ENCODE data around the gene ZNF503. TPM values are rescaled to one million over a fixed set of nuclear protein-coding genes. Genes with fewer than 3 reads are reported as not detected.

ZNF503 gene
- total RNA-seq, 1 donor from 2014 or later, result 36.2 TPM

- no peaks in the 10 kb centered on the region for H3K9me3 ChIP-seq
- ATAC-seq, result no peak
- TF ChIP-seq, protein P1, sequence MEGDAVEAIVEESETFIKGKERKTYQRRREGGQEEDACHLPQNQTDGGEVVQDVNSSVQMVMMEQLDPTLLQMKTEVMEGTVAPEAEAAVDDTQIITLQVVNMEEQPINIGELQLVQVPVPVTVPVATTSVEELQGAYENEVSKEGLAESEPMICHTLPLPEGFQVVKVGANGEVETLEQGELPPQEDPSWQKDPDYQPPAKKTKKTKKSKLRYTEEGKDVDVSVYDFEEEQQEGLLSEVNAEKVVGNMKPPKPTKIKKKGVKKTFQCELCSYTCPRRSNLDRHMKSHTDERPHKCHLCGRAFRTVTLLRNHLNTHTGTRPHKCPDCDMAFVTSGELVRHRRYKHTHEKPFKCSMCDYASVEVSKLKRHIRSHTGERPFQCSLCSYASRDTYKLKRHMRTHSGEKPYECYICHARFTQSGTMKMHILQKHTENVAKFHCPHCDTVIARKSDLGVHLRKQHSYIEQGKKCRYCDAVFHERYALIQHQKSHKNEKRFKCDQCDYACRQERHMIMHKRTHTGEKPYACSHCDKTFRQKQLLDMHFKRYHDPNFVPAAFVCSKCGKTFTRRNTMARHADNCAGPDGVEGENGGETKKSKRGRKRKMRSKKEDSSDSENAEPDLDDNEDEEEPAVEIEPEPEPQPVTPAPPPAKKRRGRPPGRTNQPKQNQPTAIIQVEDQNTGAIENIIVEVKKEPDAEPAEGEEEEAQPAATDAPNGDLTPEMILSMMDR (IDR thresholded peaks at IDR 0.05), result no peak
- no peak overlapping the region for H3K4me3 ChIP-seq
- no peak for DNase-seq
- no peaks in the 10 kb centered on the region for H3K36me3 ChIP-seq
- H3K27ac ChIP-seq, result no peak overlapping the region
- peaks cover 21% of the 10 kb centered on the region for H3K4me1 ChIP-seq
- H3K27me3 ChIP-seq, result no peaks in the 10 kb centered on the region
- intact Hi-C loops (cut with DNase I), result no loop called here
Observed at GRCh38 chr10:75425291-75426079, 23.9 kb upstream of the ZNF503 start.

GRCh38 chr10:75424571-75424970 lies 23.0 kb upstream of the ZNF503 start:
- H3K4me3 ChIP-seq, result no peak overlapping the region
- no peak overlapping the region for H3K27ac ChIP-seq
- H3K27me3 ChIP-seq, result no peaks in the 10 kb centered on the region
- DNase-seq (no peak), ATAC-seq (peak; percentile 59)
- no peaks in the 10 kb centered on the region for H3K36me3 ChIP-seq
- TF ChIP-seq, protein P1 (IDR thresholded peaks at IDR 0.05), result no peak
- intact Hi-C loops (cut with DNase I), result no loop called here
- H3K9me3 ChIP-seq, result no peaks in the 10 kb centered on the region
- peaks cover 15% of the 10 kb centered on the region for H3K4me1 ChIP-seq

DNA sequence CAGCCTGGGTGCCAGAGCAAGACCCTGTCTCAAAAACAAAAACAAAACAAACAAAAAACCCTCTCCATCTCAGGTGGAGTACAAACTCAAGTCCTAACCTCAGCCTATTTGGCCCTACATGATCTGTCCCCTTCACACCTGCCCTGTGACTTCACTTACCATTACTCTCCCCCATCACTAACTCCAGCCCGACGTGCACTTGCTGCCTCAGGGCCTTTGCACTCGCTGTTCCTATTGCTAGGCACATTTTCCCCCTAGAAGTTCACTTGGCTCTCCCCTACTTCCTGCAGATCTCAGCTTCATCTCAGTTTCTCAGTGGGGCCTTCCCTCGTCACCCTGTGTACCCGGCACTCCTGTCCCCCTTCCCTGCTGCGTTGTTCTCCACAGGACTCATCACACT lies 21.3 kb upstream of the ZNF503 start:
- Histone ChIP-seq H3K27me3 (no peaks in the 10 kb centered on the region), H3K4me3 (no peak overlapping the region), H3K4me1 (peaks cover 9% of the 10 kb centered on the region), H3K27ac (no peak overlapping the region), H3K36me3 (no peaks in the 10 kb centered on the region), H3K9me3 (no peaks in the 10 kb centered on the region)
- no peak for DNase-seq
- TF ChIP-seq, protein P1 (IDR thresholded peaks at IDR 0.05), result no peak
- intact Hi-C loops (cut with DNase I), result no loop called here
- no peak for ATAC-seq

- H3K4me3 ChIP-seq, result no peak overlapping the region
Observed at GRCh38 chr10:75418712-75419111, 17.1 kb upstream of the ZNF503 start.

DNA sequence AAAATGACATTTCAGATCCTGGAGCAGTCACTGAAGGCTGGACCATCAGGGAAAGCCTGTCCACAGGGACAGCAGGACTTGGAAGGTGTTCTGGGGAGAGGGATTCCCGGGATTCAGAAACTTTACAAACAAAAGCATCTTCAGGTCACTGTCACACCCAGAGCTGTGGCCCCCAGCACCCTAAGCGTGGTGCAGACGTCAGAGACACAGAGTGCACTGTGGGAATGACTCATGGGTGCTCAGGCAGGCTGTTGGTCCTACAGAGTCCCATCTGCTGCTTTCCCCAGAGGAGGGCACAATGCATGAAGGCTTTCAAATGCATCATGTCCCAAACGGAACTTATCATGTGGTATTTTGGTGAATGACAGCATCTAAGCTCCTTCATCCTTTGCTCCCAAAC lies 16.7 kb upstream of the ZNF503 start:
- Histone ChIP-seq H3K4me1 (no peaks in the 10 kb centered on the region), H3K27me3 (no peaks in the 10 kb centered on the region), H3K4me3 (no peak overlapping the region), H3K36me3 (no peaks in the 10 kb centered on the region), H3K27ac (no peak overlapping the region), H3K9me3 (no peaks in the 10 kb centered on the region)
- TF ChIP-seq, protein P1 (IDR thresholded peaks at IDR 0.05), result no peak
- ATAC-seq (no peak), DNase-seq (no peak)
- intact Hi-C loops (cut with DNase I), result no loop called here

More at GRCh38 chr10:75418712-75419111, 17.1 kb upstream of the ZNF503 start:
- intact Hi-C loops (cut with DNase I), result no loop called here
- ATAC-seq, result no peak
- TF ChIP-seq, protein P1 (IDR thresholded peaks at IDR 0.05), result no peak
- H3K27ac ChIP-seq, result no peak overlapping the region
- H3K9me3 ChIP-seq, result no peaks in the 10 kb centered on the region
- no peaks in the 10 kb centered on the region for H3K36me3 ChIP-seq
- H3K27me3 ChIP-seq, result no peaks in the 10 kb centered on the region
- no peaks in the 10 kb centered on the region for H3K4me1 ChIP-seq
- DNase-seq, result no peak
